ENCODE data around the gene SDK2. TPM values are rescaled to one million over a fixed set of nuclear protein-coding genes. Genes with fewer than 3 reads are reported as not detected.
A peak's percentile ranks its signal among the peaks of the same experiment; 100 is the strongest.

SDK2 gene
- total and polyA plus RNA-seq, 2 donors from 2014 or later = 0.37 to 2.4 TPM

DNA sequence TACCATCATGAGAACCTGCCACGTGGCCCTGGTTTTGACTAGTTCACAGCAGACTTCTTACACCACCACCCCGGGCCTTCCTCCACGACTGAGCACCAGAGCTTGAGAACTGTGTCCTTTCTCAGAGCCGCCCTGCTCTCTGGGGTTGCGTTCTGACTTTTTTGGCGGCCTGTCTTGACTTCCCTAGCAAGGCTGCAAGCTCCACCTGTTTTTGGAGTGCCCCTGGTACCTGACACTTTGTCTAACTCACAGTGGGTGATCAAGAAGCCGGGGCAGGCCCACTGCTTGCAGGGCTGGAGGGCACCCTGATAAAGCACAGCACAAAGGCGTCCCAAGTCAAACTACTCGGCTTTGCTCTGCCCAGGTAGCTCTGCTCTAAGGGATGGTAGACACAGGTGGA, 154.3 kb downstream of the SDK2 start:
- FAIRE-seq (no peak), DNase-seq (peak in 1 of 5 donors; percentile 25)
- TF ChIP-seq, protein P1, sequence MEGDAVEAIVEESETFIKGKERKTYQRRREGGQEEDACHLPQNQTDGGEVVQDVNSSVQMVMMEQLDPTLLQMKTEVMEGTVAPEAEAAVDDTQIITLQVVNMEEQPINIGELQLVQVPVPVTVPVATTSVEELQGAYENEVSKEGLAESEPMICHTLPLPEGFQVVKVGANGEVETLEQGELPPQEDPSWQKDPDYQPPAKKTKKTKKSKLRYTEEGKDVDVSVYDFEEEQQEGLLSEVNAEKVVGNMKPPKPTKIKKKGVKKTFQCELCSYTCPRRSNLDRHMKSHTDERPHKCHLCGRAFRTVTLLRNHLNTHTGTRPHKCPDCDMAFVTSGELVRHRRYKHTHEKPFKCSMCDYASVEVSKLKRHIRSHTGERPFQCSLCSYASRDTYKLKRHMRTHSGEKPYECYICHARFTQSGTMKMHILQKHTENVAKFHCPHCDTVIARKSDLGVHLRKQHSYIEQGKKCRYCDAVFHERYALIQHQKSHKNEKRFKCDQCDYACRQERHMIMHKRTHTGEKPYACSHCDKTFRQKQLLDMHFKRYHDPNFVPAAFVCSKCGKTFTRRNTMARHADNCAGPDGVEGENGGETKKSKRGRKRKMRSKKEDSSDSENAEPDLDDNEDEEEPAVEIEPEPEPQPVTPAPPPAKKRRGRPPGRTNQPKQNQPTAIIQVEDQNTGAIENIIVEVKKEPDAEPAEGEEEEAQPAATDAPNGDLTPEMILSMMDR (IDR thresholded peaks at IDR 0.05; ENCODE audit: borderline replicate concordance, extremely low read depth, insufficient read depth) = no peak
- Histone ChIP-seq H3K9ac (ENCODE audit: low read length in 3 of 3) (no peak overlapping the region), H3K36me3 (ENCODE audit: control insufficient read depth in 2 of 3, insufficient read depth in 3 of 3, low read length in 3 of 3) (no peaks in the 10 kb centered on the region), H3K4me3 (ENCODE audit: low read length in 3 of 3) (no peak overlapping the region), H3K27me3 (ENCODE audit: control insufficient read depth, insufficient read depth, low read length) (no peaks in the 10 kb centered on the region), H3K9me3 (ENCODE audit: control insufficient read depth in 2 of 3, insufficient read depth in 1 of 3, low read length in 3 of 3) (peaks cover 0 to 9% (median 4%) of the 10 kb centered on the region in 3 donors), H3K27ac (ENCODE audit: low read depth in 2 of 2, low read length in 2 of 2) (no peak overlapping the region), H3K4me1 (ENCODE audit: control insufficient read depth in 2 of 3, insufficient read depth in 2 of 3, low read depth in 1 of 3, low read length in 3 of 3) (no peaks in the 10 kb centered on the region)
- intact Hi-C loops (cut with DNase I) = no loop called here

DNA sequence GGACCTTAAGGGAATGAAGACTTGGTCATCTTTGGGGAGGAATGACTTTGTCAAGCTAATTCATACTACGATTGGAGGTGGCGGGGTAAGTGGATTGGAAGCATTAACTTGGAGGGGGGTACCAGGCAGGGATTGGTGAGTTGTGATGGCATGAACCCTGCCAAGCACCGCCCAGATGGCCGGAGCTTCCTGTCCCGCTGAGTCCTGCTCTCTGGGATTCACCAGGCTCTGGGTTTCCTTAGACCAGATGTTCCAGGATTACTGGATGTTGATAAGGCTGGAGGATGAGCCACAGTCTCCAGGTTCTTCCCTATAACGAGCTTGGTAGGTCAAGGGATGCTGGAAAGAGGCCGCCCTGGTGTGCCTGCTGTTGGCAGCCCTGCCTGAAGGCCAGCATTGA, 154.9 kb downstream of the SDK2 start:
- intact Hi-C loops (cut with DNase I) = no loop called here

DNA sequence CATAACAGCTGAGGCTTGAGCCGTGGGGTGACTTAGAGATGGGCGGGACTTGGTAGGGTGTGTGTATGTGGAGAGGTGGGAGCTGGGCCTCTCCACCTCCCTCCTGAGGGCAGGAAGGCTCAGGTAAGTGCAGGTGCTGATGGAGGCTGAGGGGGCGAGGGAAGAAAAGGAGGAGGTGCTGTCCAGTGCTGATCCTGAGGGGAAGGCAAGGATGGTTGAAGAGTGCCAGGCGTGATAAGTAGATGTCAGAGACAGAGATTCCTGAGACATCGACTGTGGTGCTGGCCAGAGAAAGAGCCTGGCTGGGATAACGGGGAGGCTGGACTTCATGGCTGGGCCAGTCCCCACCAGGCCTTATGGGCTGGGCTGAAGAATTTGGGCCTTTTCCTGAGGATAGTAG, 159.1 kb downstream of the SDK2 start:
- TF ChIP-seq, protein P1 (IDR thresholded peaks at IDR 0.05; ENCODE audit: borderline replicate concordance, extremely low read depth, insufficient read depth) = no peak
- intact Hi-C loops (cut with DNase I) = no loop called here
- H3K9me3 ChIP-seq (ENCODE audit: control insufficient read depth in 2 of 3, insufficient read depth in 1 of 3, low read length in 3 of 3) = peaks cover 0 to 10% (median 4%) of the 10 kb centered on the region in 3 donors

More for the DNA sequence above, 154.9 kb downstream of the SDK2 start:
- Histone ChIP-seq H3K9ac (ENCODE audit: low read length in 3 of 3) (no peak overlapping the region), H3K4me1 (ENCODE audit: control insufficient read depth in 2 of 3, insufficient read depth in 2 of 3, low read depth in 1 of 3, low read length in 3 of 3) (no peaks in the 10 kb centered on the region), H3K4me3 (ENCODE audit: low read length in 3 of 3) (no peak overlapping the region), H3K27ac (ENCODE audit: low read depth in 2 of 2, low read length in 2 of 2) (no peak overlapping the region), H3K27me3 (ENCODE audit: control insufficient read depth, insufficient read depth, low read length) (no peaks in the 10 kb centered on the region), H3K9me3 (ENCODE audit: control insufficient read depth in 2 of 3, insufficient read depth in 1 of 3, low read length in 3 of 3) (peaks cover 0 to 10% (median 4%) of the 10 kb centered on the region in 3 donors), H3K36me3 (ENCODE audit: control insufficient read depth in 2 of 3, insufficient read depth in 3 of 3, low read length in 3 of 3) (no peaks in the 10 kb centered on the region)
- peak in 1 of 5 donors; percentile 29 for DNase-seq
- no peak for FAIRE-seq
- TF ChIP-seq, protein P1 (IDR thresholded peaks at IDR 0.05; ENCODE audit: borderline replicate concordance, extremely low read depth, insufficient read depth) = no peak

DNA sequence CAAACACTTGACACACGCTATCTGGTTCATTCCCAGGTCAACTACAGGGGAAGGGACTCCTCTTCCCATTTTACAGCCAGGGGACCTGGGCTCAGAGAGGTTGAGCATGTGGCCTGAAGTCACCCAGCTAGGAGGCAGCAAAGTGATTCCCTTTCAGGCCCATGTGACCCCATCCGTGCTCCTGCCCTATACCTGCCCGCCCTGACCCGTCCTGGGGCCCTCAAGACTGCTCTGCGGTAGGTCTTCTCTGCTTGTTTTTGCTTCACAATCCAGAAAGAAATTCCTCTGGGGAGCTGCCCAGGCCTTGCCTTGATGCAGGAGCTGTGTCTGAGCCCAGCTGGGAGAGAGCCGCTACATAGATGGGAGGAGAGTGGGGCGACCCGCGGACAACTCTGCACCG, 161.4 kb downstream of the SDK2 start:
- H3K9me3 ChIP-seq (ENCODE audit: control insufficient read depth in 2 of 3, insufficient read depth in 1 of 3, low read length in 3 of 3) = peaks cover 0 to 10% (median 4%) of the 10 kb centered on the region in 3 donors
- no peak overlapping the region for H3K4me3 ChIP-seq (ENCODE audit: low read length in 3 of 3)
- intact Hi-C loops (cut with DNase I) = no loop called here
- no peaks in the 10 kb centered on the region for H3K27me3 ChIP-seq (ENCODE audit: control insufficient read depth, insufficient read depth, low read length)
- FAIRE-seq (no peak), DNase-seq (no peak)
- no peaks in the 10 kb centered on the region for H3K36me3 ChIP-seq (ENCODE audit: control insufficient read depth in 2 of 3, insufficient read depth in 3 of 3, low read length in 3 of 3)
- H3K27ac ChIP-seq (ENCODE audit: low read depth in 2 of 2, low read length in 2 of 2) = no peak overlapping the region
- H3K9ac ChIP-seq (ENCODE audit: low read length in 3 of 3) = no peak overlapping the region
- TF ChIP-seq, protein P1 (IDR thresholded peaks at IDR 0.05; ENCODE audit: borderline replicate concordance, extremely low read depth, insufficient read depth) = no peak
- no peaks in the 10 kb centered on the region for H3K4me1 ChIP-seq (ENCODE audit: control insufficient read depth in 2 of 3, insufficient read depth in 2 of 3, low read depth in 1 of 3, low read length in 3 of 3)

More for the DNA sequence above, 159.1 kb downstream of the SDK2 start:
- Histone ChIP-seq H3K9ac (ENCODE audit: low read length in 3 of 3) (no peak overlapping the region), H3K27ac (ENCODE audit: low read depth in 2 of 2, low read length in 2 of 2) (no peak overlapping the region), H3K4me3 (ENCODE audit: low read length in 3 of 3) (no peak overlapping the region), H3K27me3 (ENCODE audit: control insufficient read depth, insufficient read depth, low read length) (no peaks in the 10 kb centered on the region), H3K4me1 (ENCODE audit: control insufficient read depth in 2 of 3, insufficient read depth in 2 of 3, low read depth in 1 of 3, low read length in 3 of 3) (no peaks in the 10 kb centered on the region), H3K36me3 (ENCODE audit: control insufficient read depth in 2 of 3, insufficient read depth in 3 of 3, low read length in 3 of 3) (no peaks in the 10 kb centered on the region)
- FAIRE-seq (no peak), DNase-seq (no peak)

All from kidney (tissue), 14 donors.